Thyroid gland (tissue), 4 donors: ENCODE data around the gene ZNF397.

Experiments used
- POLR2A ChIP-seq, 2 donors: fragments of 450-650 bp; IDR thresholded peaks; one replicate each; pipeline ENCODE4 v1.6.1; 2017; ENCODE audit warnings: antibody characterized with exemption in 2 of 2, mild to moderate bottlenecking in 2 of 2, moderate library complexity in 1 of 2
- TF ChIP-seq, protein P1 (sequence below), 6 experiments: fragments of 200-600 bp in 3 of 6; fragments of 450-650 bp in 3 of 6; sonication (generic) in 3 of 6; IDR thresholded peaks; one replicate each; pipeline ENCODE4 v1.5.1; 2016 to 2019; ENCODE audit warnings: antibody characterized with exemption in 6 of 6, mild to moderate bottlenecking in 2 of 6, inconsistent platforms in 1 of 6, moderate library complexity in 1 of 6

- TF ChIP-seq, protein P1, sequence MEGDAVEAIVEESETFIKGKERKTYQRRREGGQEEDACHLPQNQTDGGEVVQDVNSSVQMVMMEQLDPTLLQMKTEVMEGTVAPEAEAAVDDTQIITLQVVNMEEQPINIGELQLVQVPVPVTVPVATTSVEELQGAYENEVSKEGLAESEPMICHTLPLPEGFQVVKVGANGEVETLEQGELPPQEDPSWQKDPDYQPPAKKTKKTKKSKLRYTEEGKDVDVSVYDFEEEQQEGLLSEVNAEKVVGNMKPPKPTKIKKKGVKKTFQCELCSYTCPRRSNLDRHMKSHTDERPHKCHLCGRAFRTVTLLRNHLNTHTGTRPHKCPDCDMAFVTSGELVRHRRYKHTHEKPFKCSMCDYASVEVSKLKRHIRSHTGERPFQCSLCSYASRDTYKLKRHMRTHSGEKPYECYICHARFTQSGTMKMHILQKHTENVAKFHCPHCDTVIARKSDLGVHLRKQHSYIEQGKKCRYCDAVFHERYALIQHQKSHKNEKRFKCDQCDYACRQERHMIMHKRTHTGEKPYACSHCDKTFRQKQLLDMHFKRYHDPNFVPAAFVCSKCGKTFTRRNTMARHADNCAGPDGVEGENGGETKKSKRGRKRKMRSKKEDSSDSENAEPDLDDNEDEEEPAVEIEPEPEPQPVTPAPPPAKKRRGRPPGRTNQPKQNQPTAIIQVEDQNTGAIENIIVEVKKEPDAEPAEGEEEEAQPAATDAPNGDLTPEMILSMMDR (IDR thresholded peaks at IDR 0.05) = no peak
- TF ChIP-seq POLR2A (IDR thresholded peaks at IDR 0.05) = no peak
Observed at GRCh38 chr18:35289727-35290093, 48.9 kb downstream of the ZNF397 start.
